HG03521 (cell line): Measurements from ENCODE around the gene ASS1.

Source experiments
- ATAC-seq: cut with Tn5 transposase; IDR thresholded peaks from one replicate; pipeline ENCODE4 v1.9.1; 2021; ENCODE audit warnings: mild to moderate bottlenecking, moderate library complexity; ENCODE audit not compliant: unreplicated experiment

ASS1 gene

GRCh38 chr9:130493021-130493420, 48.3 kb downstream of the ASS1 start:
- no peak for ATAC-seq

- ATAC-seq: no peak
Measured at GRCh38 chr9:130493476-130493875, 48.7 kb downstream of the ASS1 start.

- ATAC-seq: no peak
Measured at GRCh38 chr9:130495067-130495466, 50.3 kb downstream of the ASS1 start.

- no peak for ATAC-seq
Measured at GRCh38 chr9:130497139-130497538, 52.4 kb downstream of the ASS1 start.

- ATAC-seq: no peak
Measured at GRCh38 chr9:130498298-130498917, 53.6 kb downstream of the ASS1 start.

- no peak for ATAC-seq
Measured at GRCh38 chr9:130498918-130499698, 54.3 kb downstream of the ASS1 start.

- ATAC-seq: no peak
Measured at GRCh38 chr9:130499804-130500263, 55.1 kb downstream of the ASS1 start.

GRCh38 chr9:130500340-130501180, 55.8 kb downstream of the ASS1 start:
- no peak for ATAC-seq

GRCh38 chr9:130501639-130502038, 56.9 kb downstream of the ASS1 start:
- ATAC-seq: no peak

GRCh38 chr9:130508218-130508617, 63.5 kb downstream of the ASS1 start:
- no peak for ATAC-seq

GRCh38 chr9:130512199-130512598, 67.4 kb downstream of the ASS1 start:
- ATAC-seq: no peak

GRCh38 chr9:130513078-130513477, 68.3 kb downstream of the ASS1 start:
- no peak for ATAC-seq

GRCh38 chr9:130518233-130518632, 73.5 kb downstream of the ASS1 start:
- ATAC-seq: no peak

GRCh38 chr9:130518943-130519799, 74.4 kb downstream of the ASS1 start:
- no peak for ATAC-seq

GRCh38 chr9:130519927-130520326, 75.2 kb downstream of the ASS1 start:
- ATAC-seq: no peak

GRCh38 chr9:130521715-130522114, 77.0 kb downstream of the ASS1 start:
- no peak for ATAC-seq

GRCh38 chr9:130522233-130522808, 77.6 kb downstream of the ASS1 start:
- ATAC-seq: no peak

GRCh38 chr9:130523921-130524320, 79.2 kb downstream of the ASS1 start:
- ATAC-seq: no peak

GRCh38 chr9:130526193-130526853, 81.6 kb downstream of the ASS1 start:
- ATAC-seq: no peak
